Activated gamma-delta T cell treated with anti-CD3 and anti-CD28 coated beads, Interleukin-2, amount 50 U/mL, for 16 hours (primary cell): Measurements from ENCODE around the gene MYLK2.

Experiments
- DNase-seq: peaks from one replicate; pipeline ENCODE4 v3.0.0-alpha.2; 2020; ENCODE audit warnings: low read depth

Gene MYLK2

GRCh38 chr20:31835977-31836852 lies 17.1 kb downstream of the MYLK2 start:
- DNase-seq: no peak

GRCh38 chr20:31836853-31837608 lies 17.9 kb downstream of the MYLK2 start:
- no peak for DNase-seq

GRCh38 chr20:31837896-31838397 lies 18.8 kb downstream of the MYLK2 start:
- no peak for DNase-seq

- no peak for DNase-seq
These were observed 19.6 kb downstream of the MYLK2 start for GRCh38 chr20:31838646-31839292.

- DNase-seq: no peak
These were observed 20.8 kb downstream of the MYLK2 start for GRCh38 chr20:31839782-31840487.

- DNase-seq: no peak
These were observed 22.0 kb downstream of the MYLK2 start for GRCh38 chr20:31840906-31841816.

- DNase-seq: no peak
These were observed 22.8 kb downstream of the MYLK2 start for GRCh38 chr20:31841928-31842327.

- DNase-seq: no peak
These were observed 23.5 kb downstream of the MYLK2 start for GRCh38 chr20:31842471-31843157.

GRCh38 chr20:31843288-31843687 lies 24.1 kb downstream of the MYLK2 start:
- DNase-seq: no peak

GRCh38 chr20:31843881-31844280 lies 24.7 kb downstream of the MYLK2 start:
- no peak for DNase-seq

- DNase-seq: no peak
These were observed 25.7 kb downstream of the MYLK2 start for GRCh38 chr20:31844737-31845299.

- no peak for DNase-seq
These were observed 26.2 kb downstream of the MYLK2 start, which contains the start of gene FOXS1 for GRCh38 chr20:31845300-31845863. Gene FOXS1, minus strand, starts transcription at chr20:31845604. Its CDS starts 62 bp downstream, at chr20:31845542.

GRCh38 chr20:31846793-31847138 lies 27.6 kb downstream of the MYLK2 start:
- DNase-seq: no peak

GRCh38 chr20:31848088-31848999 lies 29.2 kb downstream of the MYLK2 start:
- no peak for DNase-seq

- DNase-seq: no peak
These were observed 30.3 kb downstream of the MYLK2 start for GRCh38 chr20:31849306-31849930.

- no peak for DNase-seq
These were observed 32.2 kb downstream of the MYLK2 start for GRCh38 chr20:31851240-31851955.

GRCh38 chr20:31853481-31853880 lies 34.3 kb downstream of the MYLK2 start:
- no peak for DNase-seq
